T-cell (primary cell): Measurements from ENCODE around the gene COL8A2. TPM values are rescaled to one million over a fixed set of nuclear protein-coding genes. Genes with fewer than 3 reads are reported as not detected.

Experiments
- ATAC-seq, 4 experiments: fragments of 200-7000 bp in 3 of 4; fragments of 150-1000 bp in 1 of 4; cut with Tn5 transposase; replicated peaks in 1 of 4; 1 replicate in 3 of 4; 2 replicates in 1 of 4; pipeline ENCODE4 v1.10.0; 2021; ENCODE audit warnings: moderate library complexity in 3 of 4, mild to moderate bottlenecking in 2 of 4, moderate number of reproducible peaks in 1 of 4
- CTCF ChIA-PET, 2 donors: fragments of 300-600 bp; sonication (Branson Sonifier 250); formaldehyde crosslinking; loops; one replicate each; lab custom pipeline; 2022; ENCODE audit warnings: antibody characterized with exemption in 2 of 2; lab: Charles Lee
- POLR2A ChIA-PET, 2 donors: fragments of 300-600 bp; sonication (Branson Sonifier 250); formaldehyde crosslinking; loops; one replicate each; lab custom pipeline; 2022; ENCODE audit warnings: antibody characterized with exemption in 2 of 2; lab: Charles Lee
- DNase-seq, 35 experiments: peaks; one replicate each; pipeline versions ENCODE4 v3.0.0 to v3.0.0-alpha.2; 2013 to 2023
- H3K27ac ChIP-seq: one replicate; pipeline ENCODE4 v1.5.1; 2013; ENCODE audit warnings: low read length
- H3K27me3 ChIP-seq, 2 experiments: replicated peaks in 1 of 2; 1 replicate in 1 of 2; 2 replicates in 1 of 2; pipeline versions ENCODE4 v1.6.1 to v1.7.0; 2013; ENCODE audit warnings: low read length in 1 of 2, mixed read lengths in 1 of 2; ENCODE audit not compliant: control insufficient read depth in 2 of 2, insufficient read depth in 2 of 2; ENCODE audit errors: extremely low read depth in 1 of 2
- H3K36me3 ChIP-seq, 2 donors: 1 replicate in 1 of 2; 2 replicates in 1 of 2; pipeline versions ENCODE4 v1.6.1 to v1.7.0; 2013; ENCODE audit warnings: low read length in 1 of 2; ENCODE audit not compliant: control insufficient read depth in 2 of 2, insufficient read depth in 1 of 2; ENCODE audit errors: extremely low read depth in 1 of 2
- H3K4me1 ChIP-seq, 2 experiments: 1 replicate in 1 of 2; 2 replicates in 1 of 2; pipeline versions ENCODE4 v1.6.1 to v1.7.0; 2013; ENCODE audit warnings: low read length in 2 of 2, mixed read lengths in 1 of 2; ENCODE audit not compliant: insufficient read depth in 2 of 2, control insufficient read depth in 1 of 2; ENCODE audit errors: extremely low read depth in 1 of 2
- H3K4me3 ChIP-seq, 2 donors: 1 replicate in 1 of 2; 2 replicates in 1 of 2; pipeline versions ENCODE4 v1.5.1 to v1.7.0; 2013; ENCODE audit warnings: mild to moderate bottlenecking in 2 of 2, low read length in 1 of 2, moderate library complexity in 1 of 2; ENCODE audit not compliant: control insufficient read depth in 1 of 2; ENCODE audit errors: extremely low read depth in 1 of 2
- H3K9me3 ChIP-seq: 2 replicates; pipeline ENCODE4 v1.7.0; 2013
- H3K27ac Mint-ChIP-seq, 2 donors: one replicate each; pipeline ENCODE4 v1.8.0; 2020 to 2021; ENCODE audit warnings: mild to moderate bottlenecking in 2 of 2, mixed read lengths in 2 of 2
- H3K27me3 Mint-ChIP-seq, 2 donors: one replicate each; pipeline ENCODE4 v1.8.0; 2021 to 2022; ENCODE audit warnings: mixed read lengths in 2 of 2
- H3K36me3 Mint-ChIP-seq: one replicate; pipeline ENCODE4 v1.8.0; 2021; ENCODE audit warnings: mixed read lengths
- H3K4me1 Mint-ChIP-seq, 3 donors: one replicate each; pipeline ENCODE4 v1.8.0; 2020 to 2022; ENCODE audit warnings: mixed read lengths in 3 of 3, mild to moderate bottlenecking in 1 of 3
- H3K4me3 Mint-ChIP-seq, 3 donors: one replicate each; pipeline ENCODE4 v1.8.0; 2020 to 2022; ENCODE audit warnings: mild to moderate bottlenecking in 3 of 3, mixed read lengths in 3 of 3, moderate library complexity in 3 of 3
- H3K9me3 Mint-ChIP-seq, 3 donors: one replicate each; pipeline ENCODE4 v1.8.0; 2020 to 2022; ENCODE audit warnings: mixed read lengths in 3 of 3
- WGBS: methylation state at CpG from one replicate; pipeline ENCODE4 v1.1.5; 2013; ENCODE audit warnings: missing lambda C conversion rate; ENCODE audit not compliant: insufficient coverage; 5-methylcytosine and 5-hydroxymethylcytosine counted together
- total RNA-seq, 35 experiments: library from RNA in 6 of 35; stranded (reverse) in 6 of 35; fragments of 120-200 nt in 1 of 35; gene quantifications; one replicate each; pipeline versions ENCODE4 v1.2.1 to v1.2.4 and lab custom pipeline; 2013 to 2026

Gene COL8A2
- total RNA-seq, 5 donors from 2014 or later (not counting 1 experiment from before 2014, with no cell fraction given): 0.08 to 0.15 (median 0.09) TPM; not detected in 1

DNA sequence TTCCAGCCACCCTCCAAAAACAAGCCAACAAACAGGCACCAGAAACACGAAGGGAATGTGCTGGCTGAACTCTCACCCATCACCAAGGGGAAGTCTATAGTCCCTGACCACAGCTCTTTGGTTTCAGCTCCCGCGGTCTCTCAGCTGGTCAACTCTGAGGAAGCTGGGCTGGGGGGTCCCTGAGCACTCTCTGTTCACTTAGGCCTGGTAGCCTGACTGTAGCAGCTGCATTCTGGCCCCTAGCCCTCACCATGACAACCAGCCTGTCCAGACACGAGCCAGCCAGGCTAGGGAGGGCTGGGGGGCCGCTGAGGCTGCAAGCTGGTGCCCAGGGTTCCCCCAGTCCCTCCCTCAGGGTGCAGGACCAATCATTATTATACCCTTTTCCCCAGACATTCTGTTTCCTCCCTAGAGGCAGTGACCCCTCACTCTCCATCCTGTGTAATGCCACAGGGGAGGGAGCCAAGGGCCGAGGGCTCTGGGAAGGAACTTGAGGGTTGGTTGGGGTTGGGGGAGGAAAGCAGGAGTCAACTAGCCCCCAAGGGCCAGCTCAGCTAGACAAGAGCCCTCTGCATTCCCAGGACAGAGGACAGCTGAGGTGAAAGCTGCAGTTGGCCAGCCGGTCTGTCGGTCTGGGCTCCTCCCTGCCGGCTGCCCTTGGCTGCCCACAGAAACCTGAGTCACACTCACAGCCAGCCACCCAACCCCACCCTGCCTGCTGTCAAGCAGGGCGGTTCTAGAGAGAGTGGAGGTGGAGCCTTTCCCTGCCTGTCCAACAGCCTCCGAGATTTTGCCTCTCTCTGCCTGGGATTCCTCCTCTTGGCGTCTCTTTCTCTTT lies 25.5 kb upstream of the COL8A2 start:
- peak in 3 of 4 experiments; percentile 26 to 40 (median 35) for ATAC-seq
- peaks cover 78 to 82% (median 78%) of the 10 kb centered on the region in 3 donors for H3K4me1 Mint-ChIP-seq
- no peaks in the 10 kb centered on the region for H3K9me3 Mint-ChIP-seq
- Histone ChIP-seq H3K9me3 (no peaks in the 10 kb centered on the region), H3K27ac (peak overlapping the region; percentile 96), H3K36me3 (no peaks in the 10 kb centered on the region), H3K27me3 (no peaks in the 10 kb centered on the region), H3K4me3 (peak overlapping the region; percentile 12 to 29), H3K4me1 (peaks cover 36 to 64% of the 10 kb centered on the region in 2 experiments)
- POLR2A ChIA-PET: interaction anchor here (0.5 to 2.9 kb wide), 7 partner anchors 10 to 135 kb away, joined by 3 to 27 read pairs (median 4); partner anchors contain the start of gene THRAP3 (in 1 of the 2)
- 58% methylated on average over 2 of the region's 12 CpGs for WGBS
- H3K27ac Mint-ChIP-seq: peak overlapping the region; percentile 97 to 98
- DNase-seq: peak; percentile 28 to 79 (median 51)
- H3K4me3 Mint-ChIP-seq: peak overlapping the region; percentile 98 to 99 (median 99)
- no peaks in the 10 kb centered on the region for H3K27me3 Mint-ChIP-seq
- CTCF ChIA-PET: interaction anchor here (0.6 to 4.6 kb wide), 14 partner anchors 11 to 268 kb away, joined by 3 to 80 read pairs (median 4); partner anchors contain the start of gene THRAP3 (in 1 of the 2)
- no peaks in the 10 kb centered on the region for H3K36me3 Mint-ChIP-seq

DNA sequence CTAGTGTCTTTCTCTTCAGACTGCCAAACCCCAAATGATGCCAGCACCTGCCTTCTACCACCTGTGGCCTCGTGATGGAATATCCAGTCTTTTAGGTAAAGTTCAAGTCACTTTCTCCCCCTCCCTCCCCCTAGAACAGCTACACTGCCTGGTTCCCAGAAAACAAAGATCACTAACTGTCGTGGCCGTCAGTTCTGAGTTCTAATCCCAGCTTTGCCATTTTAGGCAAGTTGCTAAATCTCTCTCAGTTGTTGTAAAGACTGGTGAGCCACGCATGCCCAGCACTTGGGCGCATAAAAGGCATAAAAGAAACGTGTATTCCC lies 24.9 kb upstream of the COL8A2 start:
- Mint-ChIP-seq H3K9me3 (no peaks in the 10 kb centered on the region), H3K4me1 (peaks cover 76 to 80% (median 77%) of the 10 kb centered on the region in 3 donors), H3K4me3 (peak overlapping the region; percentile 98 to 99 (median 99)), H3K27me3 (no peaks in the 10 kb centered on the region), H3K27ac (peak overlapping the region; percentile 97 to 98), H3K36me3 (no peaks in the 10 kb centered on the region)
- POLR2A ChIA-PET: interaction anchor here (0.5 to 2.9 kb wide), 8 partner anchors 11 to 136 kb away, joined by 3 to 27 read pairs (median 4); partner anchors contain the start of gene THRAP3 (in 1 of the 2)
- CTCF ChIA-PET: interaction anchor here (0.6 to 4.6 kb wide), 16 partner anchors 10 to 272 kb away, joined by 3 to 80 read pairs (median 4); partner anchors contain the start of gene THRAP3 (in 1 of the 2)
- DNase-seq (no peak), ATAC-seq (no peak)
- H3K27me3 ChIP-seq: no peaks in the 10 kb centered on the region
- 17% methylated on average over 5 of the region's 6 CpGs for WGBS
- H3K4me3 ChIP-seq: peak overlapping the region; percentile 88 to 96
- peak overlapping the region; percentile 96 for H3K27ac ChIP-seq
- no peaks in the 10 kb centered on the region for H3K36me3 ChIP-seq
- H3K9me3 ChIP-seq: no peaks in the 10 kb centered on the region
- peaks cover 33 to 58% of the 10 kb centered on the region in 2 experiments for H3K4me1 ChIP-seq

DNA sequence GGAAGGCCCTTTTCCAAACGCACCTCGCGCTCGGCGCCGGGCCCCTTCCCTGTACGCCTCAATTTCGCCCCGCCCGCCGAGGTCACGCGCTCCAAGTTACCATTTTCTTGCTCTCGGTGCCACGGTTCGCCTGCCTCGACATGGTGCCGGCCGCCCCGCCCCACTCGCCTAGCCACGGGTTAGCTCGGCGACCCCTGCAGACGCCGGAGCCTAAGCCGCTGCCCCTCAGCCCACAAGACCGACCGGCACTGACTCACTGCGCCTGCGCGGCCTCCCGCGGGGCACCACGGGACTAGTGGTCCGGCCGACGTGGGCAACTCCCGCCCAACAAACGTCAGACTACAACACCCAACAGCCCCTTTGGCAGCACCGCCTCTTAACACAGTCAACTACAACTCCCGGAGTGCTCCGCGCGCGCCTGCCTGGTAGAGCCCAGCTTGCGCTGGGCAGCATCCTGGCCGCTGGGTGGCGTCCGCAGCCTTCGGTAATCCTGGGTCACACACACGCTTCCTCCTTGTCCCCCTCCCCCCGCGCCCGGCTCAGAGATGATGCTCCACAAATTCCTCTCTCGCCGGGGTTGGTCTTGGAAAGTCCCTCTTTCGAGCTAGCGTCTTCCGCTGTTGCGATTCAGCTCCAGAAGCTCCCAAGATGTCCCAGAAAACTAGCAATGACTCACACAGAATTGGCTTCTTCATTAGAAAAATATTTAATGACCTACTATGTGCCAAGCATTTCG lies 24.4 kb upstream of the COL8A2 start, which contains the start of gene TRAPPC3:
Gene TRAPPC3 (minus strand): TSS at position 250 of the 736 bp plus-strand sequence. CDS start 108 bp downstream, at position 142.
- no peaks in the 10 kb centered on the region for H3K9me3 ChIP-seq
- H3K36me3 Mint-ChIP-seq: no peaks in the 10 kb centered on the region
- H3K27ac ChIP-seq: peak within 1 kb of the TSS; percentile 96
- H3K9me3 Mint-ChIP-seq: no peaks in the 10 kb centered on the region
- DNase-seq (peak; percentile 95 to 100 (median 99)), ATAC-seq (peak; percentile 92 to 96 (median 94))
- H3K27me3 ChIP-seq: no peaks in the 10 kb centered on the region
- peak within 1 kb of the TSS; percentile 97 to 98 for H3K27ac Mint-ChIP-seq
- ChIA-PET POLR2A (interaction anchor here (0.5 to 2.9 kb wide), 10 partner anchors 11 to 1327 kb away, joined by 3 to 27 read pairs (median 3); partner anchors contain the start of gene THRAP3 (in 1 of the 2)), CTCF (interaction anchor here (0.6 to 4.6 kb wide), 20 partner anchors 10 to 272 kb away, joined by 3 to 80 read pairs (median 4); partner anchors contain the start of gene THRAP3 (in 1 of the 2))
- under 1% methylated on average over 57 of the region's 62 CpGs for WGBS
- peak within 1 kb of the TSS; percentile 88 to 96 for H3K4me3 ChIP-seq
- peak within 1 kb of the TSS; percentile 98 to 99 (median 99) for H3K4me3 Mint-ChIP-seq
- peaks cover 72 to 79% (median 74%) of the 10 kb centered on the region in 3 donors for H3K4me1 Mint-ChIP-seq
- H3K4me1 ChIP-seq: peaks cover 33 to 54% of the 10 kb centered on the region in 2 experiments
- H3K36me3 ChIP-seq: no peaks in the 10 kb centered on the region
- H3K27me3 Mint-ChIP-seq: no peaks in the 10 kb centered on the region

DNA sequence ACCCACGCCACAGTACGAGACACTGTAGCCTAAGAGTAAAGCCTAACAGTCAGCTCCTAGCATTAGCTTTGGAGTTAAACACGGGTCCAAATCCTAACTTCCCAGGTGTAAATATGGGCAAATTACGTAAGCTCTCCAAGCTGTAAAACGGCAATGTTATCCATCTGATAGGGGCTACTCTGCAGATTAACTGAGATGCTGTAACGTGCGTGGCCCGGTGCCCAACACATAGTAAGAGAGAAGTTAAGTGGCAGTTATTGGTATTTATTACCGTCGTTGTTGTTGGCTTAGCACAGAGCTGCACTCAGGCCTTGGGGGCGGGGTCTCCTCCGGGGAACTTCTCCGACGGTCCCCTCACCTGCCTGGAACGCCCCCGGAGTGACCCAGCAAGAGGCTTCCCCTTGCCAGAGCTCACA lies 23.8 kb upstream of the COL8A2 start:
- ATAC-seq: peak in 1 of 4 experiments; percentile 11
- no peak for DNase-seq

DNA sequence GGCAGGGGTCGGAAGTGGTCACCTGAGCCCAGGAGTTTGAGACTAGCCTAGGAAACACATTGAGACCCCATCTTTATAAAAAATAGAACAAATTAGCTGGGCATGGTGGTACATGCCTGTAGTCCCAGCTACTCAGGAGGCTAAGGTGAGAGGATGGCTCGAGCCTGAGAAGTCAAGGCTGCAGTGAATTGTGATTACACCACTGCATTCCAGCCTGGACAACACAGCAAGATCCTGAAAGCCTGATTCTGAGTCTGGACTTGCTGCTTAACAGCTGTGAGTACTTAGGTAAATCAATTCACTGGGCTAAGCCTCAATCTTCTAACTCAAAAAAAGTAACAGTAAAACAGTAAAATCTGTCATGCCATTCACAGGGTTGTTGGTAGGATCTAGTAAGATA lies 19.4 kb upstream of the COL8A2 start:
- Mint-ChIP-seq H3K27ac (no peak overlapping the region), H3K4me3 (no peak overlapping the region), H3K4me1 (peaks cover 45 to 61% (median 58%) of the 10 kb centered on the region in 3 donors), H3K36me3 (peaks cover 7% of the 10 kb centered on the region), H3K27me3 (no peaks in the 10 kb centered on the region), H3K9me3 (no peaks in the 10 kb centered on the region)
- H3K9me3 ChIP-seq: no peaks in the 10 kb centered on the region
- DNase-seq (no peak), ATAC-seq (no peak)
- peaks cover 2 to 13% of the 10 kb centered on the region in 2 experiments for H3K4me1 ChIP-seq
- peaks cover 0 to 9% of the 10 kb centered on the region in 2 donors for H3K36me3 ChIP-seq
- ChIA-PET POLR2A (no interaction called here), CTCF (interaction anchor here in 1 of 2 donors (1.3 kb wide), 1 partner anchor 44 kb away, joined by 3 read pairs; no protein-coding TSS in a partner anchor)
- no peak overlapping the region for H3K4me3 ChIP-seq
- no peak overlapping the region for H3K27ac ChIP-seq
- H3K27me3 ChIP-seq: no peaks in the 10 kb centered on the region
- WGBS: 100% methylated on average over 1 of the region's 2 CpGs

More for the DNA sequence above, 23.8 kb upstream of the COL8A2 start:
- Histone ChIP-seq H3K4me3 (peak overlapping the region; percentile 88 to 96), H3K9me3 (no peaks in the 10 kb centered on the region), H3K27ac (peak overlapping the region; percentile 96), H3K36me3 (no peaks in the 10 kb centered on the region), H3K4me1 (peaks cover 33 to 54% of the 10 kb centered on the region in 2 experiments), H3K27me3 (no peaks in the 10 kb centered on the region)
- no peaks in the 10 kb centered on the region for H3K36me3 Mint-ChIP-seq
- no peaks in the 10 kb centered on the region for H3K27me3 Mint-ChIP-seq
- WGBS: 2% methylated on average over 15 of the region's 16 CpGs
- ChIA-PET CTCF (interaction anchor here (0.6 to 4.6 kb wide), 12 partner anchors 9 to 273 kb away, joined by 3 to 80 read pairs (median 4); partner anchors contain the start of gene THRAP3 (in 1 of the 2)), POLR2A (interaction anchor here (0.5 to 2.9 kb wide), 6 partner anchors 13 to 1328 kb away, joined by 3 to 27 read pairs (median 3); partner anchors contain the start of gene THRAP3 (in 1 of the 2))
- peak overlapping the region; percentile 98 to 99 (median 99) for H3K4me3 Mint-ChIP-seq
- peak overlapping the region; percentile 97 to 98 for H3K27ac Mint-ChIP-seq
- no peaks in the 10 kb centered on the region for H3K9me3 Mint-ChIP-seq
- H3K4me1 Mint-ChIP-seq: peaks cover 69 to 73% (median 70%) of the 10 kb centered on the region in 3 donors
